IPS DF 6.9 (cell line): Measurements from ENCODE around the gene PTPRN2.

Source experiments
- DNase-seq: peaks from one replicate; pipeline ENCODE4 v3.0.0-alpha.2; 2013; ENCODE audit warnings: low read depth, low spot score
- H3K27ac ChIP-seq: one replicate; pipeline ENCODE4 v1.5.1; 2013; ENCODE audit warnings: low read length, control low read depth
- H3K27me3 ChIP-seq: 2 replicates; pipeline ENCODE4 v1.6.1; 2013; ENCODE audit warnings: mild to moderate bottlenecking, low read length; ENCODE audit not compliant: control insufficient read depth, insufficient read depth
- H3K36me3 ChIP-seq: 2 replicates; pipeline ENCODE4 v1.6.1; 2013; ENCODE audit warnings: low read length; ENCODE audit not compliant: control insufficient read depth, insufficient read depth
- H3K4me1 ChIP-seq: 2 replicates; pipeline ENCODE4 v1.6.1; 2013; ENCODE audit warnings: low read length; ENCODE audit not compliant: control insufficient read depth, insufficient read depth
- H3K4me3 ChIP-seq: 2 replicates; pipeline ENCODE4 v1.5.1; 2013; ENCODE audit warnings: mild to moderate bottlenecking, low read length
- H3K9me3 ChIP-seq: 2 replicates; pipeline ENCODE4 v1.6.1; 2013; ENCODE audit warnings: low read length, inconsistent platforms; ENCODE audit not compliant: control insufficient read depth, insufficient read depth
- WGBS: extraction: QIAGEN DNeasy Blood & Tissue Kit; methylation state at CpG from one replicate; pipeline ENCODE4 v1.1.7; 2013; ENCODE audit warnings: mixed read lengths, missing lambda C conversion rate; ENCODE audit not compliant: insufficient read length, insufficient coverage; 5-methylcytosine and 5-hydroxymethylcytosine counted together

Gene PTPRN2

GRCh38 chr7:157615852-157616251 lies 971.8 kb downstream of the PTPRN2 start:
- Histone ChIP-seq H3K9me3 (peaks cover 28% of the 10 kb centered on the region), H3K4me3 (no peak overlapping the region), H3K4me1 (no peaks in the 10 kb centered on the region), H3K27ac (no peak overlapping the region), H3K36me3 (no peaks in the 10 kb centered on the region; the same call in 1 of the 2 replicates), H3K27me3 (no peaks in the 10 kb centered on the region)
- no CpG with 5 or more reads among the region's 17 CpGs for WGBS
- no peak for DNase-seq

GRCh38 chr7:157615101-157615817 lies 972.4 kb downstream of the PTPRN2 start:
- no peaks in the 10 kb centered on the region for H3K27me3 ChIP-seq
- DNase-seq = no peak
- no CpG with 5 or more reads among the region's 36 CpGs for WGBS
- no peaks in the 10 kb centered on the region for H3K4me1 ChIP-seq
- H3K4me3 ChIP-seq = no peak overlapping the region
- H3K27ac ChIP-seq = no peak overlapping the region
- H3K9me3 ChIP-seq = peaks cover 32% of the 10 kb centered on the region
- H3K36me3 ChIP-seq = no peaks in the 10 kb centered on the region; the same call in 1 of the 2 replicates

GRCh38 chr7:157614457-157615020 lies 973.1 kb downstream of the PTPRN2 start:
- Histone ChIP-seq H3K9me3 (peaks cover 33% of the 10 kb centered on the region), H3K4me1 (no peaks in the 10 kb centered on the region), H3K27ac (no peak overlapping the region), H3K4me3 (no peak overlapping the region), H3K36me3 (no peaks in the 10 kb centered on the region; the same call in 1 of the 2 replicates), H3K27me3 (no peaks in the 10 kb centered on the region)
- DNase-seq = no peak
- no CpG with 5 or more reads among the region's 12 CpGs for WGBS

- Histone ChIP-seq H3K27ac (no peak overlapping the region), H3K36me3 (no peaks in the 10 kb centered on the region; the same call in 1 of the 2 replicates)
- no peak for DNase-seq
Observed at GRCh38 chr7:157613575-157614322, 973.9 kb downstream of the PTPRN2 start.

GRCh38 chr7:157612664-157613561 lies 974.7 kb downstream of the PTPRN2 start:
- Histone ChIP-seq H3K27ac (no peak overlapping the region), H3K4me1 (no peaks in the 10 kb centered on the region), H3K4me3 (no peak overlapping the region), H3K9me3 (peaks cover 35% of the 10 kb centered on the region), H3K27me3 (no peaks in the 10 kb centered on the region), H3K36me3 (no peaks in the 10 kb centered on the region; the same call in 1 of the 2 replicates)
- no peak for DNase-seq
- no CpG with 5 or more reads among the region's 79 CpGs for WGBS

More at GRCh38 chr7:157613575-157614322, 973.9 kb downstream of the PTPRN2 start:
- WGBS = no CpG with 5 or more reads among the region's 51 CpGs
- Histone ChIP-seq H3K9me3 (peaks cover 33% of the 10 kb centered on the region), H3K4me1 (no peaks in the 10 kb centered on the region), H3K4me3 (no peak overlapping the region), H3K27me3 (no peaks in the 10 kb centered on the region)

GRCh38 chr7:157612009-157612663 lies 975.5 kb downstream of the PTPRN2 start:
- Histone ChIP-seq H3K9me3 (peaks cover 35% of the 10 kb centered on the region), H3K4me1 (no peaks in the 10 kb centered on the region), H3K36me3 (no peaks in the 10 kb centered on the region; the same call in 1 of the 2 replicates), H3K27ac (no peak overlapping the region), H3K4me3 (no peak overlapping the region), H3K27me3 (no peaks in the 10 kb centered on the region)
- DNase-seq = no peak
- WGBS = no CpG with 5 or more reads among the region's 33 CpGs

- no peaks in the 10 kb centered on the region for H3K27me3 ChIP-seq
- H3K4me3 ChIP-seq = no peak overlapping the region
- H3K9me3 ChIP-seq = peaks cover 36% of the 10 kb centered on the region
- H3K4me1 ChIP-seq = no peaks in the 10 kb centered on the region
- no peak overlapping the region for H3K27ac ChIP-seq
- WGBS = no CpG with 5 or more reads among the region's 18 CpGs
- DNase-seq = no peak
- no peaks in the 10 kb centered on the region; the same call in 1 of the 2 replicates for H3K36me3 ChIP-seq
Observed at GRCh38 chr7:157611341-157611740, 976.3 kb downstream of the PTPRN2 start.

GRCh38 chr7:157610671-157611295 lies 976.8 kb downstream of the PTPRN2 start:
- no peaks in the 10 kb centered on the region for H3K27me3 ChIP-seq
- no peak overlapping the region for H3K27ac ChIP-seq
- H3K4me3 ChIP-seq = no peak overlapping the region
- peaks cover 39% of the 10 kb centered on the region for H3K9me3 ChIP-seq
- no peak for DNase-seq
- H3K36me3 ChIP-seq = no peaks in the 10 kb centered on the region; the same call in 1 of the 2 replicates
- no peaks in the 10 kb centered on the region for H3K4me1 ChIP-seq
- no CpG with 5 or more reads among the region's 17 CpGs for WGBS

GRCh38 chr7:157609932-157610640 lies 977.5 kb downstream of the PTPRN2 start:
- no peaks in the 10 kb centered on the region; the same call in 1 of the 2 replicates for H3K36me3 ChIP-seq
- no peak overlapping the region for H3K4me3 ChIP-seq
- DNase-seq = no peak
- no peaks in the 10 kb centered on the region for H3K4me1 ChIP-seq
- H3K27me3 ChIP-seq = no peaks in the 10 kb centered on the region
- no peak overlapping the region for H3K27ac ChIP-seq
- no CpG with 5 or more reads among the region's 22 CpGs for WGBS
- H3K9me3 ChIP-seq = peaks cover 39% of the 10 kb centered on the region
